Endothelial cell of umbilical vein (primary cell): ENCODE measurements around the gene F2RL1. TPM values are rescaled to one million over a fixed set of nuclear protein-coding genes. Genes with fewer than 3 reads are reported as not detected.
A peak's percentile ranks its signal among the peaks of the same experiment; 100 is the strongest.

Source experiments
- BruUV-seq: library from RNA; stranded (reverse); fragments of 400-500 nt; replicated peaks from 2 replicates; lab custom pipeline; 2021; lab: Mats Ljungman, UMichigan
- CTCF ChIA-PET: fragments of 300-600, 350-600 bp; sonication (Branson Sonifier 250); formaldehyde crosslinking; loops from one replicate; lab custom pipeline; 2021; ENCODE audit warnings: antibody characterized with exemption, inconsistent platforms; lab: Charles Lee
- POLR2A ChIA-PET: fragments of 300-600, 350-600 bp; sonication (Branson Sonifier 250); formaldehyde crosslinking; loops from one replicate; lab custom pipeline; 2021; ENCODE audit warnings: antibody characterized with exemption, inconsistent platforms; lab: Charles Lee
- DNase-seq: peaks from one replicate; pipeline ENCODE4 v3.0.0-alpha.2; 2011; ENCODE audit warnings: low read depth, low spot score
- FAIRE-seq: peaks from 2 replicates; lab custom pipeline; 2011; peaks lifted over from hg19 to GRCh38; lab: Jason Lieb, UNC
- H2AFZ ChIP-seq: 2 replicates; pipeline ENCODE4 v1.6.0; 2012; ENCODE audit warnings: low read depth, low read length, control low read depth, inconsistent platforms
- H3K27ac ChIP-seq: 2 replicates; pipeline ENCODE4 v1.5.1; 2011; ENCODE audit warnings: low read depth, mild to moderate bottlenecking, control low read depth, low read length, moderate library complexity; ENCODE audit not compliant: insufficient read depth
- H3K27me3 ChIP-seq, 2 experiments: 2 replicates each; pipeline versions ENCODE4 v1.6.0 to v1.6.1; 2011; ENCODE audit warnings: low read length in 2 of 2, mixed read lengths in 1 of 2; ENCODE audit not compliant: control insufficient read depth in 2 of 2, insufficient read depth in 2 of 2
- H3K36me3 ChIP-seq, 2 experiments: 2 replicates in 1 of 2; 3 replicates in 1 of 2; pipeline ENCODE4 v1.5.1; 2011; ENCODE audit warnings: low read length in 2 of 2, mild to moderate bottlenecking in 1 of 2, moderate library complexity in 1 of 2; ENCODE audit not compliant: control insufficient read depth in 2 of 2, insufficient read depth in 2 of 2; ENCODE audit errors: extremely low read depth in 1 of 2
- H3K4me1 ChIP-seq: 3 replicates; pipeline ENCODE4 v1.5.1; 2011; ENCODE audit warnings: mild to moderate bottlenecking, low read length; ENCODE audit not compliant: control insufficient read depth, insufficient read depth; ENCODE audit errors: extremely low read depth
- H3K4me2 ChIP-seq: 2 replicates; pipeline ENCODE4 v1.6.1; 2011; ENCODE audit warnings: low read length, control low read depth, mixed read lengths; ENCODE audit not compliant: insufficient read depth
- H3K4me3 ChIP-seq, 3 experiments: fragments of 200-600 bp in 1 of 3; sonication (generic), shearing (Covaris generic) in 1 of 3; replicated peaks in 1 of 3; 2 replicates each; pipeline ENCODE4 v1.5.1; 2011 to 2016; ENCODE audit warnings: control low read depth in 3 of 3, low read length in 3 of 3, mild to moderate bottlenecking in 2 of 3, inconsistent platforms in 1 of 3, low read depth in 1 of 3, moderate library complexity in 1 of 3; ENCODE audit not compliant: insufficient read depth in 1 of 3
- H3K79me2 ChIP-seq: 2 replicates; pipeline ENCODE4 v1.6.0; 2012; ENCODE audit warnings: low read length, inconsistent platforms; ENCODE audit not compliant: control insufficient read depth, insufficient read depth
- H3K9ac ChIP-seq: replicated peaks from 2 replicates; pipeline ENCODE3; 2011; ENCODE audit warnings: low read length, control low read depth; ENCODE audit not compliant: insufficient read depth; ENCODE audit errors: extremely low read depth
- H3K9me1 ChIP-seq: replicated peaks from 3 replicates; pipeline ENCODE4 v1.6.0; 2011; ENCODE audit warnings: mild to moderate bottlenecking, low read length; ENCODE audit not compliant: control insufficient read depth, insufficient read depth; ENCODE audit errors: extremely low read depth
- H3K9me3 ChIP-seq: replicated peaks from 2 replicates; pipeline ENCODE4 v1.5.1; 2012; ENCODE audit warnings: low read length, inconsistent platforms; ENCODE audit not compliant: control insufficient read depth, insufficient read depth
- H4K20me1 ChIP-seq: replicated peaks from 2 replicates; pipeline ENCODE3; 2011; ENCODE audit warnings: mild to moderate bottlenecking, low read length; ENCODE audit not compliant: control insufficient read depth, insufficient read depth; ENCODE audit errors: extremely low read depth
- CTCF ChIP-seq, 2 donors: IDR thresholded peaks; 1 replicate in 1 of 2; 2 replicates in 1 of 2; pipeline ENCODE4 v1.5.1; 2011; ENCODE audit warnings: low read length in 2 of 2, mild to moderate bottlenecking in 2 of 2, moderate library complexity in 2 of 2, control low read depth in 1 of 2, inconsistent platforms in 1 of 2, low read depth in 1 of 2; ENCODE audit not compliant: insufficient read depth in 1 of 2; ENCODE audit errors: extremely low read depth in 1 of 2
- EZH2 ChIP-seq: IDR thresholded peaks from 2 replicates; pipeline ENCODE4 v1.6.1; 2012; ENCODE audit warnings: borderline replicate concordance, low read depth, mild to moderate bottlenecking, moderate library complexity, low read length, inconsistent platforms; ENCODE audit not compliant: severe bottlenecking
- FOS ChIP-seq: IDR thresholded peaks from 2 replicates; pipeline ENCODE4 v1.6.1; 2011; ENCODE audit warnings: mild to moderate bottlenecking, low read length, moderate library complexity, borderline replicate concordance; ENCODE audit not compliant: insufficient read depth
- GATA2 ChIP-seq: IDR thresholded peaks from 2 replicates; pipeline ENCODE4 v1.7.0; 2011; ENCODE audit warnings: low read depth, mild to moderate bottlenecking, moderate library complexity, mixed read lengths, low read length; ENCODE audit not compliant: insufficient read length, insufficient read depth
- JUN ChIP-seq: IDR thresholded peaks from 2 replicates; pipeline ENCODE4 v1.6.1; 2011; ENCODE audit warnings: borderline replicate concordance, low read depth; ENCODE audit not compliant: insufficient read length, insufficient read depth
- MAX ChIP-seq: IDR thresholded peaks from 2 replicates; pipeline ENCODE4 v1.6.1; 2011; ENCODE audit not compliant: insufficient read depth, insufficient read length
- MYC ChIP-seq: IDR thresholded peaks from one replicate; pipeline ENCODE4 v1.6.1; 2011; ENCODE audit warnings: mild to moderate bottlenecking, low read depth, low read length
- POLR2A ChIP-seq: IDR thresholded peaks from 2 replicates; pipeline ENCODE4 v1.6.1; 2012; ENCODE audit warnings: low read depth, mild to moderate bottlenecking, control low read depth, low read length
- POLR2AphosphoS5 ChIP-seq: IDR thresholded peaks from 2 replicates; pipeline ENCODE4 v1.6.1; 2012; ENCODE audit warnings: low read depth, mild to moderate bottlenecking, control low read depth, low read length, moderate library complexity; ENCODE audit not compliant: insufficient read depth
- dilution Hi-C: fragments of 300-500 bp; cut with MboI; formaldehyde crosslinking; loops from one replicate; pipeline ENCODE4 v1.15.0; 2019; ENCODE audit warnings: low sequenced_read_pairs; ENCODE audit not compliant: extremely low pct_ligation_motif_present
- intact Hi-C: fragments of 100-400 bp; cut with micrococcal nuclease; formaldehyde crosslinking; loops from one replicate; pipeline ENCODE4 v1.10.0; 2022
- polyA plus RNA-seq, 4 experiments: library from polyadenylated mRNA; depleted of rRNA in 3 of 4; stranded (reverse) in 3 of 4; unstranded in 1 of 4; fragments of >200 nt; gene quantifications; 2 replicates each; pipeline versions ENCODE4 v1.2.1 to v1.2.3, GENCODE V29; 2011 to 2012; ENCODE audit warnings: missing spikeins in 1 of 4
- total RNA-seq: library from RNA; stranded (reverse); gene quantifications from 2 replicates; pipeline ENCODE4 v1.2.3, GENCODE V29; 2021

Gene F2RL1
- total and polyA plus RNA-seq, 2 donors (not counting 3 experiments of a cell fraction or from before 2014, with no cell fraction given), result 21.8 to 21.9 TPM

- peak overlapping the region; percentile 10 for H3K27ac ChIP-seq
- FAIRE-seq, result peak; percentile 92
- CTCF ChIA-PET, result interaction anchor here (1.1 to 1.5 kb wide), 2 partner anchors 23 to 40 kb away, joined by 4 to 10 read pairs; no protein-coding TSS in a partner anchor
- no peak overlapping the region for H3K4me3 ChIP-seq
- H3K9me1 ChIP-seq, result no peaks in the 10 kb centered on the region
- H4K20me1 ChIP-seq, result no peaks in the 10 kb centered on the region
- H3K4me1 ChIP-seq, result peaks cover 10% of the 10 kb centered on the region
- POLR2A ChIA-PET, result no interaction called here
- no peaks in the 10 kb centered on the region for H3K9me3 ChIP-seq
- intact Hi-C loops (loop anchor here (1.0 kb wide), 1 partner anchor 8 kb away; no protein-coding TSS in a partner anchor), dilution Hi-C loops (loop anchor here (25.0 kb wide), 1 partner anchor 127 kb away; no protein-coding TSS in a partner anchor)
- no peaks in the 10 kb centered on the region for H3K79me2 ChIP-seq
- BruUV-seq, result no TSS peak
- DNase-seq, result peak; percentile 54
- no peaks in the 10 kb centered on the region for H3K36me3 ChIP-seq
- TF ChIP-seq CTCF (IDR thresholded peaks at IDR 0.05; ENCODE audit: extremely low read depth in 1 of 2, insufficient read depth in 1 of 2, low read depth in 1 of 2, low read length in 2 of 2), result no peak
- TF ChIP-seq MYC, result no peak
- TF ChIP-seq JUN, result peak; percentile 29
- TF ChIP-seq MAX, result no peak
- TF ChIP-seq EZH2, result no peak
- peak; percentile 90 for TF ChIP-seq GATA2
- TF ChIP-seq POLR2AphosphoS5, result peak; percentile 70
- peak; percentile 61 for TF ChIP-seq FOS
- TF ChIP-seq POLR2A, result no peak
- H3K27me3 ChIP-seq, result no peaks in the 10 kb centered on the region
- no peak overlapping the region for H3K9ac ChIP-seq
- no peak overlapping the region for H3K4me2 ChIP-seq
- no peak overlapping the region for H2AFZ ChIP-seq
Measured at GRCh38 chr5:76813982-76814562, 4.8 kb upstream of the F2RL1 start.
